Measurements from ENCODE around the gene NRG4. TPM values are rescaled to one million over a fixed set of nuclear protein-coding genes. Genes with fewer than 3 reads are reported as not detected.

NRG4 gene
- under 1 TPM in 2 of 4 donors, not detected in 2; 0.12 to 0.13 TPM for total RNA-seq

DNA sequence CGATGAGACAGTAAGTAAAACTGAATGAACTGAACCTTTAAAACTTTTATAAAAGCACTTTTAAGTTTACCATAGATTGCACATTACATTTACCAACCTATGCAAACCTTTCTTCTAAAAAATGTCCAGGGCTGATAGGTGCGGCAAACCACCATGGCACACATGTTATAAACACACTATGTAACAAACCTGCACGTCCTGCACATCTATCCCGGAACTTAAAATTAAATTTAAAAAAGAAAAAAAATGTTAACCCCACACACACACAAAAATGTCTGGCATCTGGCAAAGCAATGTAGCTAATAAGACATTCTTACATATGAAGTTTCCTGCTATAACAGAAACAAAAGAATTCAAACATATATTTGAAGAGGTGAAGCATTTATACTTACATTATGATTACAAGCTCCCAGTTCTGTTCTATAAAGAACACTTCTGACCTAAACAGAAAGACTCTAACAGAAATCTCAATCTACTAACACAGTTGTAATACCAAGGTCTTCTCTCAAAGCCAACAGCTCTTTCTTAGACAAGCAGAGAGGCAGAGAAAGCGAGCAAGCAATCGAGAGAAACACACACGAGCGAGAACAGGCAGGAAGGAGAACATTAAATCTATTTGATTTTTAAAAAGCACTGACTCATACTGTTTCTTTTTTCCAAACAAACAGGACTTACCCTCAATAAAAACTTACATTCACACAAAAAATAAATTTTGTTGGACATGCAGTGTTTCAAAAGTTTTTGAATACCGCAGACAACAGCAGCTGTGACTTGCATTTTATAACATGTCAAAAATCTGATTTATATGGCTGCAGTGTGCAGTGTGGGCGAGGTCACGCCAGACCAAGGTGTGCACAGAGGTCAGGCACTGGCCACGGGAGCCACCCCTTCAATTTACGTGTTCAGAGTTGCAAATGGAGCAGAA lies at the start of gene NRG4:
Gene NRG4 (minus strand): TSS at position 798 of the 925 bp plus-strand sequence. CDS start 1,194 bp downstream, outside the sequence.
- H3K4me1 ChIP-seq: peaks cover 0 to 12% (median 0%) of the 10 kb centered on the region in 3 donors
- H3K27me3 ChIP-seq: no peaks in the 10 kb centered on the region
- no peaks in the 10 kb centered on the region for H3K36me3 ChIP-seq
- TF ChIP-seq EP300 (IDR thresholded peaks at IDR 0.05): no peak
- no peak for TF ChIP-seq POLR2AphosphoS5 (IDR thresholded peaks at IDR 0.05)
- no peak for TF ChIP-seq POLR2A (IDR thresholded peaks at IDR 0.05)
- TF ChIP-seq, protein P1, sequence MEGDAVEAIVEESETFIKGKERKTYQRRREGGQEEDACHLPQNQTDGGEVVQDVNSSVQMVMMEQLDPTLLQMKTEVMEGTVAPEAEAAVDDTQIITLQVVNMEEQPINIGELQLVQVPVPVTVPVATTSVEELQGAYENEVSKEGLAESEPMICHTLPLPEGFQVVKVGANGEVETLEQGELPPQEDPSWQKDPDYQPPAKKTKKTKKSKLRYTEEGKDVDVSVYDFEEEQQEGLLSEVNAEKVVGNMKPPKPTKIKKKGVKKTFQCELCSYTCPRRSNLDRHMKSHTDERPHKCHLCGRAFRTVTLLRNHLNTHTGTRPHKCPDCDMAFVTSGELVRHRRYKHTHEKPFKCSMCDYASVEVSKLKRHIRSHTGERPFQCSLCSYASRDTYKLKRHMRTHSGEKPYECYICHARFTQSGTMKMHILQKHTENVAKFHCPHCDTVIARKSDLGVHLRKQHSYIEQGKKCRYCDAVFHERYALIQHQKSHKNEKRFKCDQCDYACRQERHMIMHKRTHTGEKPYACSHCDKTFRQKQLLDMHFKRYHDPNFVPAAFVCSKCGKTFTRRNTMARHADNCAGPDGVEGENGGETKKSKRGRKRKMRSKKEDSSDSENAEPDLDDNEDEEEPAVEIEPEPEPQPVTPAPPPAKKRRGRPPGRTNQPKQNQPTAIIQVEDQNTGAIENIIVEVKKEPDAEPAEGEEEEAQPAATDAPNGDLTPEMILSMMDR (IDR thresholded peaks at IDR 0.05): no peak
- no peak within 1 kb of the TSS for H3K4me3 ChIP-seq
- WGBS, 2 donors (ENCODE audit: low coverage in 1 of 2): 15 to 19% methylated on average over 12 to 13 of the region's 13 CpGs
- ATAC-seq: no peak
- H3K27ac ChIP-seq: no peak within 1 kb of the TSS
- H3K9me3 ChIP-seq: peaks cover 0 to 17% (median 0%) of the 10 kb centered on the region in 3 donors

DNA sequence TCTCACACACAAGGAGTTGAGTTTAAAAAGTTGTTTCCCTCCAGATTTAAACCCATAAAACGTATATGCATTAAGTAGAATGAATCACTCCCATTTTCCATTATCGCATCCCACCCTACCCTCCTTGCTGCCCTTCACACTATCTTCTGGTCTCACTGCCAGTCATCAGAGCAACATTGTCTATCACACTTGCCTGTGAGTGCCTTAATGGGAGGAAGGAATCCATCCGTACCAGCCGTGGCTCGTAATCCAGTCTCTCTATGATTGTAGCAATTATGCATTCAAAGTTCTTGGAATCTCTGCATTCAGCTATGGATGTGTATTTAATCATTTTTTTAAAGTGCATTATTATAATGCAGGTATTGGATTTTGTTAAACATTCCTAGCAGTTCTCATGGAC lies 49.5 kb upstream of the NRG4 start:
- Histone ChIP-seq H3K27ac (no peak overlapping the region), H3K4me3 (no peak overlapping the region), H3K36me3 (no peaks in the 10 kb centered on the region), H3K27me3 (peaks cover 70% of the 10 kb centered on the region), H3K4me1 (peaks cover 0 to 25% (median 10%) of the 10 kb centered on the region in 3 donors), H3K9me3 (no peaks in the 10 kb centered on the region)
- no peak for ATAC-seq
- WGBS, 2 donors (ENCODE audit: low coverage in 1 of 2): 73 to 84% methylated on average over 5 of the region's 5 CpGs
- no peak for TF ChIP-seq POLR2AphosphoS5 (IDR thresholded peaks at IDR 0.05)
- no peak for TF ChIP-seq EP300 (IDR thresholded peaks at IDR 0.05)
- no peak for TF ChIP-seq POLR2A (IDR thresholded peaks at IDR 0.05)
- TF ChIP-seq, protein P1 (IDR thresholded peaks at IDR 0.05): no peak

GRCh38 chr15:76060118-76060989 lies 48.1 kb upstream of the NRG4 start:
- TF ChIP-seq POLR2AphosphoS5 (IDR thresholded peaks at IDR 0.05): no peak
- no peak for TF ChIP-seq EP300 (IDR thresholded peaks at IDR 0.05)
- TF ChIP-seq, protein P1 (IDR thresholded peaks at IDR 0.05): no peak
- no peak for TF ChIP-seq POLR2A (IDR thresholded peaks at IDR 0.05)
- peaks cover 0 to 25% (median 10%) of the 10 kb centered on the region in 3 donors for H3K4me1 ChIP-seq
- no peak overlapping the region for H3K27ac ChIP-seq
- H3K4me3 ChIP-seq: peak overlapping the region; percentile 20 to 63
- WGBS, 2 donors (ENCODE audit: low coverage in 1 of 2): 54% methylated on average over 3 of the region's 20 CpGs; no CpG with 5 or more reads in 1 of the 2 donors
- ATAC-seq: no peak
- H3K27me3 ChIP-seq: peaks cover 71% of the 10 kb centered on the region
- no peaks in the 10 kb centered on the region for H3K36me3 ChIP-seq
- H3K9me3 ChIP-seq: no peaks in the 10 kb centered on the region

GRCh38 chr15:76059320-76060117 lies 47.3 kb upstream of the NRG4 start, which contains the start of gene TMEM266:
TSS of gene TMEM266 (plus strand) at chr15:76059985. CDS start at chr15:76134264, 74,279 bp downstream.
- Histone ChIP-seq H3K27ac (no peak within 1 kb of the TSS), H3K9me3 (no peaks in the 10 kb centered on the region), H3K4me1 (peaks cover 0 to 25% (median 10%) of the 10 kb centered on the region in 3 donors), H3K27me3 (peaks cover 77% of the 10 kb centered on the region), H3K4me3 (peak within 1 kb of the TSS; percentile 42 to 63), H3K36me3 (no peaks in the 10 kb centered on the region)
- ATAC-seq: peak; percentile 74
- 0% methylated on average over 2 of the region's 107 CpGs; no CpG with 5 or more reads in 1 of the 2 donors for WGBS, 2 donors (ENCODE audit: low coverage in 1 of 2)
- TF ChIP-seq EP300 (IDR thresholded peaks at IDR 0.05): no peak
- TF ChIP-seq POLR2AphosphoS5 (IDR thresholded peaks at IDR 0.05): no peak
- no peak for TF ChIP-seq POLR2A (IDR thresholded peaks at IDR 0.05)
- TF ChIP-seq, protein P1 (IDR thresholded peaks at IDR 0.05): no peak

All from gastroesophageal sphincter (tissue), 4 donors.